ENCODE measurements around the gene SIN3B.
A peak's percentile ranks its signal among the peaks of the same experiment; 100 is the strongest.

Gene SIN3B

GRCh38 chr19:16899566-16900075 lies 70.4 kb downstream of the SIN3B start:
- TF ChIP-seq EZH2 (optimal IDR thresholded peaks at IDR 0.05; ENCODE audit: low read depth, low read length) (no peak), EZH2phosphoT487 (IDR thresholded peaks at IDR 0.05; ENCODE audit: low read length) (no peak)
- TF ChIP-seq, protein P1, sequence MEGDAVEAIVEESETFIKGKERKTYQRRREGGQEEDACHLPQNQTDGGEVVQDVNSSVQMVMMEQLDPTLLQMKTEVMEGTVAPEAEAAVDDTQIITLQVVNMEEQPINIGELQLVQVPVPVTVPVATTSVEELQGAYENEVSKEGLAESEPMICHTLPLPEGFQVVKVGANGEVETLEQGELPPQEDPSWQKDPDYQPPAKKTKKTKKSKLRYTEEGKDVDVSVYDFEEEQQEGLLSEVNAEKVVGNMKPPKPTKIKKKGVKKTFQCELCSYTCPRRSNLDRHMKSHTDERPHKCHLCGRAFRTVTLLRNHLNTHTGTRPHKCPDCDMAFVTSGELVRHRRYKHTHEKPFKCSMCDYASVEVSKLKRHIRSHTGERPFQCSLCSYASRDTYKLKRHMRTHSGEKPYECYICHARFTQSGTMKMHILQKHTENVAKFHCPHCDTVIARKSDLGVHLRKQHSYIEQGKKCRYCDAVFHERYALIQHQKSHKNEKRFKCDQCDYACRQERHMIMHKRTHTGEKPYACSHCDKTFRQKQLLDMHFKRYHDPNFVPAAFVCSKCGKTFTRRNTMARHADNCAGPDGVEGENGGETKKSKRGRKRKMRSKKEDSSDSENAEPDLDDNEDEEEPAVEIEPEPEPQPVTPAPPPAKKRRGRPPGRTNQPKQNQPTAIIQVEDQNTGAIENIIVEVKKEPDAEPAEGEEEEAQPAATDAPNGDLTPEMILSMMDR (IDR thresholded peaks at IDR 0.05; ENCODE audit: low read length): peak; percentile 75
- Histone ChIP-seq H3K27me3 (replicated peaks; ENCODE audit: insufficient read depth, low read length) (peaks cover 41% of the 10 kb centered on the region), H3K79me2 (ENCODE audit: low read length) (no peaks in the 10 kb centered on the region), H3K27ac (ENCODE audit: low read length) (no peak overlapping the region), H4K20me1 (ENCODE audit: insufficient read depth, low read length) (no peaks in the 10 kb centered on the region), H3K9me3 (replicated peaks; ENCODE audit: insufficient read depth, low read length) (no peaks in the 10 kb centered on the region), H3K9me2 (replicated peaks; ENCODE audit: insufficient read depth, low read length) (no peaks in the 10 kb centered on the region), H3K9ac (ENCODE audit: low read length) (no peak overlapping the region), H3K4me2 (ENCODE audit: low read depth, low read length) (no peak overlapping the region), H3K36me3 (replicated peaks; ENCODE audit: insufficient read depth, low read length) (no peaks in the 10 kb centered on the region), H3K4me3 (ENCODE audit: low read length) (no peak overlapping the region), H2AFZ (ENCODE audit: low read length) (no peak overlapping the region), H3F3A (ENCODE audit: insufficient read depth, low read length) (no peaks in the 10 kb centered on the region), H3K4me1 (ENCODE audit: low read length) (no peaks in the 10 kb centered on the region)
- peak; percentile 65 for DNase-seq

- Histone ChIP-seq H3K27ac (ENCODE audit: low read length) (no peak overlapping the region), H3K36me3 (replicated peaks; ENCODE audit: insufficient read depth, low read length) (no peaks in the 10 kb centered on the region), H3K9ac (ENCODE audit: low read length) (no peak overlapping the region), H3K4me2 (ENCODE audit: low read depth, low read length) (no peak overlapping the region), H4K20me1 (ENCODE audit: insufficient read depth, low read length) (no peaks in the 10 kb centered on the region), H2AFZ (ENCODE audit: low read length) (no peak overlapping the region), H3K4me1 (ENCODE audit: low read length) (no peaks in the 10 kb centered on the region), H3K9me3 (replicated peaks; ENCODE audit: insufficient read depth, low read length) (no peaks in the 10 kb centered on the region), H3K4me3 (ENCODE audit: low read length) (no peak overlapping the region), H3K27me3 (replicated peaks; ENCODE audit: insufficient read depth, low read length) (peaks cover 48% of the 10 kb centered on the region), H3F3A (ENCODE audit: insufficient read depth, low read length) (no peaks in the 10 kb centered on the region), H3K9me2 (replicated peaks; ENCODE audit: insufficient read depth, low read length) (no peaks in the 10 kb centered on the region), H3K79me2 (ENCODE audit: low read length) (no peaks in the 10 kb centered on the region)
- no peak for DNase-seq
- TF ChIP-seq EZH2 (optimal IDR thresholded peaks at IDR 0.05; ENCODE audit: low read depth, low read length) (no peak), EZH2phosphoT487 (IDR thresholded peaks at IDR 0.05; ENCODE audit: low read length) (no peak)
- TF ChIP-seq, protein P1 (IDR thresholded peaks at IDR 0.05; ENCODE audit: low read length): no peak
Observed at GRCh38 chr19:16901491-16902175, 72.4 kb downstream of the SIN3B start.

DNA sequence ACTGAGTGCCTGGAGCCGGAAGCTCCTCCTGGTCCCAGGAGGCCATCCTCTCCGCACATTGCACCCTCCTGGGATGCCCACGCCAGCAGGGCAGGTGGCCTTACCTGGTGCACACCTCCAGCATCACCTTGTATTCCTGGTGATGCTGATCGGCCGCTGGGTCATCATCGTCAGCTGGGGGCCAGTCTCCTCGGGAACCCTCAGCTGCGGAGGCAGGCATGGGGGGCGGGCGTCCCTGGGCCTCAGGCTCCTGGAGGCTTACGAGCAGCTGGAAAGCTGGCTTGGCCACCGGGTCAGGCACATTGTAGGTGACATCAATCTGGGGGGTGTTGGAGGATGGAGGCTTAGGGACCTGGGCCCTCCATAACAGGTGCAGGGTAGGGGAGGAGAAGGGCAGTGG lies 73.3 kb downstream of the SIN3B start:
- no peak overlapping the region for H3K9ac ChIP-seq (ENCODE audit: low read length)
- no peaks in the 10 kb centered on the region for H3K4me1 ChIP-seq (ENCODE audit: low read length)
- no peak for DNase-seq
- H3K27ac ChIP-seq (ENCODE audit: low read length): no peak overlapping the region
- TF ChIP-seq EZH2phosphoT487 (IDR thresholded peaks at IDR 0.05; ENCODE audit: low read length) (no peak), EZH2 (optimal IDR thresholded peaks at IDR 0.05; ENCODE audit: low read depth, low read length) (no peak)
- TF ChIP-seq, protein P1 (IDR thresholded peaks at IDR 0.05; ENCODE audit: low read length): no peak
- no peaks in the 10 kb centered on the region for H3K9me3 ChIP-seq (replicated peaks; ENCODE audit: insufficient read depth, low read length)
- H3K4me2 ChIP-seq (ENCODE audit: low read depth, low read length): no peak overlapping the region
- no peaks in the 10 kb centered on the region for H3F3A ChIP-seq (ENCODE audit: insufficient read depth, low read length)
- H2AFZ ChIP-seq (ENCODE audit: low read length): no peak overlapping the region
- no peak overlapping the region for H3K4me3 ChIP-seq (ENCODE audit: low read length)
- H4K20me1 ChIP-seq (ENCODE audit: insufficient read depth, low read length): no peaks in the 10 kb centered on the region
- H3K36me3 ChIP-seq (replicated peaks; ENCODE audit: insufficient read depth, low read length): no peaks in the 10 kb centered on the region
- peaks cover 51% of the 10 kb centered on the region for H3K27me3 ChIP-seq (replicated peaks; ENCODE audit: insufficient read depth, low read length)
- H3K79me2 ChIP-seq (ENCODE audit: low read length): no peaks in the 10 kb centered on the region
- no peaks in the 10 kb centered on the region for H3K9me2 ChIP-seq (replicated peaks; ENCODE audit: insufficient read depth, low read length)
